MCF 10A (cell line): ENCODE measurements around the gene MRPL51. TPM values are rescaled to one million over a fixed set of nuclear protein-coding genes. Genes with fewer than 3 reads are reported as not detected.

Experiments
- BruUV-seq: library from RNA; stranded (reverse); fragments of 400-500 nt; replicated peaks from 2 replicates; lab custom pipeline; 2021; lab: Mats Ljungman, UMichigan
- CTCF ChIA-PET: fragments of 300-600 bp; sonication (Branson Sonifier 250); formaldehyde crosslinking; extraction: SDS; loops from one replicate; lab custom pipeline; 2021; ENCODE audit warnings: antibody characterized with exemption, inconsistent platforms; lab: Yijun Ruan, JAX
- POLR2A ChIA-PET: fragments of 300-600, 350-650 bp; sonication (Branson Sonifier 250); formaldehyde crosslinking; extraction: SDS; loops from one replicate; lab custom pipeline; 2020; ENCODE audit warnings: antibody characterized with exemption, inconsistent platforms; lab: Yijun Ruan, JAX
- DNase-seq: peaks from one replicate; pipeline ENCODE4 v3.0.0-alpha.2; 2018; ENCODE audit not compliant: unreplicated experiment
- H3K27ac Mint-ChIP-seq: one replicate; pipeline ENCODE4 v1.8.0; 2022; ENCODE audit warnings: mild to moderate bottlenecking, low read depth, mixed read lengths; ENCODE audit not compliant: unreplicated experiment
- H3K27me3 Mint-ChIP-seq: one replicate; pipeline ENCODE4 v1.8.0; 2022; ENCODE audit warnings: mixed read lengths; ENCODE audit not compliant: insufficient read depth, unreplicated experiment
- H3K36me3 Mint-ChIP-seq: one replicate; pipeline ENCODE4 v1.8.0; 2022; ENCODE audit warnings: mild to moderate bottlenecking, moderate library complexity, mixed read lengths; ENCODE audit not compliant: insufficient read depth, unreplicated experiment
- H3K4me1 Mint-ChIP-seq: one replicate; pipeline ENCODE4 v1.8.0; 2022; ENCODE audit warnings: mixed read lengths; ENCODE audit not compliant: insufficient read depth, unreplicated experiment
- H3K4me3 Mint-ChIP-seq: one replicate; pipeline ENCODE4 v1.8.0; 2022; ENCODE audit warnings: mild to moderate bottlenecking, moderate library complexity, mixed read lengths; ENCODE audit not compliant: unreplicated experiment
- H3K9me3 Mint-ChIP-seq: one replicate; pipeline ENCODE4 v1.8.0; 2022; ENCODE audit warnings: mixed read lengths; ENCODE audit not compliant: unreplicated experiment
- intact Hi-C: fragments of 100-400 bp; cut with micrococcal nuclease; formaldehyde crosslinking; loops from 2 replicates; pipeline ENCODE4 v1.14.1; 2022
- total RNA-seq: library from RNA; stranded (reverse); gene quantifications from 2 replicates; pipeline ENCODE4 v1.2.3, GENCODE V29; 2022
- TF ChIP-seq, protein P1 (sequence below): fragments of 200-600 bp; IDR thresholded peaks from one replicate; pipeline ENCODE4 v1.8.0; 2022; ENCODE audit warnings: antibody characterized with exemption, mild to moderate bottlenecking; ENCODE audit not compliant: unreplicated experiment

Gene MRPL51
- total RNA-seq, 1 experiment from 2014 or later, result 230 TPM

DNA sequence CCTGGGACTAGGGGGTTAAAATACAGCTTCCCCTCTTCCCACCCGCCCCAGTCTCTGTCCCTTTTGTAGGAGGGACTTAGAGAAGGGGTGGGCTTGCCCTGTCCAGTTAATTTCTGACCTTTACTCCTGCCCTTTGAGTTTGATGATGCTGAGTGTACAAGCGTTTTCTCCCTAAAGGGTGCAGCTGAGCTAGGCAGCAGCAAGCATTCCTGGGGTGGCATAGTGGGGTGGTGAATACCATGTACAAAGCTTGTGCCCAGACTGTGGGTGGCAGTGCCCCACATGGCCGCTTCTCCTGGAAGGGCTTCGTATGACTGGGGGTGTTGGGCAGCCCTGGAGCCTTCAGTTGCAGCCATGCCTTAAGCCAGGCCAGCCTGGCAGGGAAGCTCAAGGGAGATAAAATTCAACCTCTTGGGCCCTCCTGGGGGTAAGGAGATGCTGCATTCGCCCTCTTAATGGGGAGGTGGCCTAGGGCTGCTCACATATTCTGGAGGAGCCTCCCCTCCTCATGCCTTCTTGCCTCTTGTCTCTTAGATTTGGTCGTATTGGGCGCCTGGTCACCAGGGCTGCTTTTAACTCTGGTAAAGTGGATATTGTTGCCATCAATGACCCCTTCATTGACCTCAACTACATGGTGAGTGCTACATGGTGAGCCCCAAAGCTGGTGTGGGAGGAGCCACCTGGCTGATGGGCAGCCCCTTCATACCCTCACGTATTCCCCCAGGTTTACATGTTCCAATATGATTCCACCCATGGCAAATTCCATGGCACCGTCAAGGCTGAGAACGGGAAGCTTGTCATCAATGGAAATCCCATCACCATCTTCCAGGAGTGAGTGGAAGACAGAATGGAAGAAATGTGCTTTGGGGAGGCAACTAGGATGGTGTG is 43.1 kb upstream of the MRPL51 start:
- H3K4me1 Mint-ChIP-seq, result peaks cover 50% of the 10 kb centered on the region
- DNase-seq, result no peak
- POLR2A ChIA-PET, result interaction anchor here (0.7 to 7.0 kb wide), 17 partner anchors 11 to 165 kb away, joined by 3 to 74 read pairs (median 7); partner anchors contain the start of genes MRPL51, NOP2, SCNN1A and TAPBPL
- TF ChIP-seq, protein P1, sequence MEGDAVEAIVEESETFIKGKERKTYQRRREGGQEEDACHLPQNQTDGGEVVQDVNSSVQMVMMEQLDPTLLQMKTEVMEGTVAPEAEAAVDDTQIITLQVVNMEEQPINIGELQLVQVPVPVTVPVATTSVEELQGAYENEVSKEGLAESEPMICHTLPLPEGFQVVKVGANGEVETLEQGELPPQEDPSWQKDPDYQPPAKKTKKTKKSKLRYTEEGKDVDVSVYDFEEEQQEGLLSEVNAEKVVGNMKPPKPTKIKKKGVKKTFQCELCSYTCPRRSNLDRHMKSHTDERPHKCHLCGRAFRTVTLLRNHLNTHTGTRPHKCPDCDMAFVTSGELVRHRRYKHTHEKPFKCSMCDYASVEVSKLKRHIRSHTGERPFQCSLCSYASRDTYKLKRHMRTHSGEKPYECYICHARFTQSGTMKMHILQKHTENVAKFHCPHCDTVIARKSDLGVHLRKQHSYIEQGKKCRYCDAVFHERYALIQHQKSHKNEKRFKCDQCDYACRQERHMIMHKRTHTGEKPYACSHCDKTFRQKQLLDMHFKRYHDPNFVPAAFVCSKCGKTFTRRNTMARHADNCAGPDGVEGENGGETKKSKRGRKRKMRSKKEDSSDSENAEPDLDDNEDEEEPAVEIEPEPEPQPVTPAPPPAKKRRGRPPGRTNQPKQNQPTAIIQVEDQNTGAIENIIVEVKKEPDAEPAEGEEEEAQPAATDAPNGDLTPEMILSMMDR, result no peak
- peak overlapping the region; percentile 88 for H3K4me3 Mint-ChIP-seq
- intact Hi-C loops, result loop anchor here (2.0 to 5.0 kb wide), 3 partner anchors 43 to 199 kb away; partner anchors contain the start of genes MRPL51 and VAMP1
- peaks cover 51% of the 10 kb centered on the region for H3K36me3 Mint-ChIP-seq
- H3K9me3 Mint-ChIP-seq, result no peaks in the 10 kb centered on the region
- peak overlapping the region; percentile 95 for H3K27ac Mint-ChIP-seq
- no peaks in the 10 kb centered on the region for H3K27me3 Mint-ChIP-seq
- no TSS peak for BruUV-seq
- CTCF ChIA-PET, result interaction anchor here (0.6 to 8.2 kb wide), 18 partner anchors 7 to 187 kb away, joined by 3 to 99 read pairs (median 6); partner anchors contain the start of genes MRPL51 and SCNN1A

DNA sequence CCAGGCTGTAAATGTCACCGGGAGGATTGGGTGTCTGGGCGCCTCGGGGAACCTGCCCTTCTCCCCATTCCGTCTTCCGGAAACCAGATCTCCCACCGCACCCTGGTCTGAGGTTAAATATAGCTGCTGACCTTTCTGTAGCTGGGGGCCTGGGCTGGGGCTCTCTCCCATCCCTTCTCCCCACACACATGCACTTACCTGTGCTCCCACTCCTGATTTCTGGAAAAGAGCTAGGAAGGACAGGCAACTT is 42.6 kb upstream of the MRPL51 start:
- no peak for DNase-seq
- H3K9me3 Mint-ChIP-seq, result no peaks in the 10 kb centered on the region
- no TSS peak for BruUV-seq
- ChIA-PET CTCF (interaction anchor here (0.6 to 8.2 kb wide), 15 partner anchors 11 to 160 kb away, joined by 3 to 99 read pairs (median 6); partner anchors contain the start of genes MRPL51 and SCNN1A), POLR2A (interaction anchor here (0.6 to 7.0 kb wide), 19 partner anchors 12 to 188 kb away, joined by 3 to 74 read pairs (median 7); partner anchors contain the start of genes COPS7A, MRPL51, NOP2 and SCNN1A)
- H3K4me1 Mint-ChIP-seq, result peaks cover 48% of the 10 kb centered on the region
- TF ChIP-seq, protein P1, result no peak
- intact Hi-C loops, result loop anchor here (2.0 to 5.0 kb wide), 3 partner anchors 43 to 198 kb away; partner anchors contain the start of genes MRPL51 and VAMP1
- peak overlapping the region; percentile 88 for H3K4me3 Mint-ChIP-seq
- H3K27ac Mint-ChIP-seq, result peak overlapping the region; percentile 95
- no peaks in the 10 kb centered on the region for H3K27me3 Mint-ChIP-seq
- peaks cover 56% of the 10 kb centered on the region for H3K36me3 Mint-ChIP-seq

DNA sequence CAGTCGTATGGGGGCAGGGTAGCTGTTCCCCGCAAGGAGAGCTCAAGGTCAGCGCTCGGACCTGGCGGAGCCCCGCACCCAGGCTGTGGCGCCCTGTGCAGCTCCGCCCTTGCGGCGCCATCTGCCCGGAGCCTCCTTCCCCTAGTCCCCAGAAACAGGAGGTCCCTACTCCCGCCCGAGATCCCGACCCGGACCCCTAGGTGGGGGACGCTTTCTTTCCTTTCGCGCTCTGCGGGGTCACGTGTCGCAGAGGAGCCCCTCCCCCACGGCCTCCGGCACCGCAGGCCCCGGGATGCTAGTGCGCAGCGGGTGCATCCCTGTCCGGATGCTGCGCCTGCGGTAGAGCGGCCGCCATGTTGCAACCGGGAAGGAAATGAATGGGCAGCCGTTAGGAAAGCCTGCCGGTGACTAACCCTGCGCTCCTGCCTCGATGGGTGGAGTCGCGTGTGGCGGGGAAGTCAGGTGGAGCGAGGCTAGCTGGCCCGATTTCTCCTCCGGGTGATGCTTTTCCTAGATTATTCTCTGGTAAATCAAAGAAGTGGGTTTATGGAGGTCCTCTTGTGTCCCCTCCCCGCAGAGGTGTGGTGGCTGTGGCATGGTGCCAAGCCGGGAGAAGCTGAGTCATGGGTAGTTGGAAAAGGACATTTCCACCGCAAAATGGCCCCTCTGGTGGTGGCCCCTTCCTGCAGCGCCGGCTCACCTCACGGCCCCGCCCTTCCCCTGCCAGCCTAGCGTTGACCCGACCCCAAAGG is 42.1 kb upstream of the MRPL51 start:
- Mint-ChIP-seq H3K27ac (peak overlapping the region; percentile 95), H3K4me1 (peaks cover 43% of the 10 kb centered on the region), H3K9me3 (no peaks in the 10 kb centered on the region), H3K27me3 (no peaks in the 10 kb centered on the region), H3K36me3 (peaks cover 61% of the 10 kb centered on the region), H3K4me3 (peak overlapping the region; percentile 88)
- no TSS peak for BruUV-seq
- peak; percentile 80 for DNase-seq
- intact Hi-C loops, result loop anchor here (1.0 to 5.0 kb wide), 4 partner anchors 42 to 198 kb away; partner anchors contain the start of genes MRPL51 and VAMP1
- TF ChIP-seq, protein P1, result no peak
- ChIA-PET POLR2A (interaction anchor here (0.6 to 7.0 kb wide), 32 partner anchors 12 to 433 kb away, joined by 3 to 74 read pairs (median 5); partner anchors contain the start of genes COPS7A, MRPL51, NOP2 and SCNN1A), CTCF (interaction anchor here (0.5 to 8.2 kb wide), 14 partner anchors 12 to 160 kb away, joined by 3 to 99 read pairs (median 5); partner anchors contain the start of genes MRPL51 and SCNN1A)
